OCI-LY7 (cell line): ENCODE measurements around the gene MTHFD1L. TPM values are rescaled to one million over a fixed set of nuclear protein-coding genes. Genes with fewer than 3 reads are reported as not detected.
A peak's percentile ranks its signal among the peaks of the same experiment; 100 is the strongest.

Source experiments
- BruUV-seq: library from RNA; stranded (reverse); fragments of 400-500 nt; replicated peaks from 2 replicates; lab custom pipeline; 2021; lab: Mats Ljungman, UMichigan
- CTCF ChIA-PET: fragments of 300-600 bp; sonication (Branson Sonifier 250); formaldehyde crosslinking; loops from one replicate; lab custom pipeline; 2022; ENCODE audit warnings: antibody characterized with exemption; ENCODE audit not compliant: unreplicated experiment; lab: Charles Lee
- POLR2A ChIA-PET: fragments of 300-600 bp; sonication (Branson Sonifier 250); formaldehyde crosslinking; loops from one replicate; lab custom pipeline; 2022; ENCODE audit warnings: antibody characterized with exemption; lab: Charles Lee
- DNase-seq: peaks from one replicate; pipeline ENCODE4 v3.0.0-alpha.2; 2015; ENCODE audit warnings: low spot score
- H2AFZ ChIP-seq: fragments of 200-600 bp; sonication (generic), shearing (Covaris generic); 2 replicates; pipeline ENCODE4 v1.6.1; 2014; ENCODE audit warnings: mild to moderate bottlenecking, antibody characterized with exemption, low read length, moderate library complexity
- H3K27ac ChIP-seq: fragments of 200-600 bp; sonication (generic); 2 replicates; pipeline ENCODE4 v1.5.1; 2014; ENCODE audit warnings: mixed run types, low read depth, mild to moderate bottlenecking, moderate library complexity, low read length, inconsistent platforms; ENCODE audit not compliant: poor library complexity, severe bottlenecking
- H3K36me3 ChIP-seq: fragments of 200-600 bp; sonication (generic); 2 replicates; pipeline ENCODE4 v1.6.1; 2014; ENCODE audit warnings: mild to moderate bottlenecking, antibody characterized with exemption, low read length, moderate library complexity, mixed read lengths; ENCODE audit not compliant: insufficient read depth
- H3K4me1 ChIP-seq: fragments of 200-600 bp; sonication (generic); 2 replicates; pipeline ENCODE4 v1.5.1; 2014; ENCODE audit warnings: mild to moderate bottlenecking, low read length; ENCODE audit not compliant: insufficient read depth, poor library complexity, severe bottlenecking
- H3K4me2 ChIP-seq: fragments of 200-600 bp; sonication (generic); 2 replicates; pipeline ENCODE4 v1.6.1; 2014; ENCODE audit warnings: mild to moderate bottlenecking, low read length
- H3K4me3 ChIP-seq: fragments of 200-600 bp; sonication (generic); 2 replicates; pipeline ENCODE4 v1.5.1; 2014; ENCODE audit warnings: mild to moderate bottlenecking, low read depth, low read length; ENCODE audit not compliant: poor library complexity, severe bottlenecking
- H3K79me2 ChIP-seq: fragments of 200-600 bp; sonication (generic); 2 replicates; pipeline ENCODE4 v1.6.1; 2016; ENCODE audit warnings: low read depth, mild to moderate bottlenecking, low read length, moderate library complexity, mixed read lengths; ENCODE audit not compliant: insufficient read depth
- H3K9me2 ChIP-seq: fragments of 200-600 bp; sonication (generic); 2 replicates; pipeline ENCODE4 v1.6.1; 2016; ENCODE audit warnings: mild to moderate bottlenecking, low read length, mixed read lengths; ENCODE audit not compliant: insufficient read depth
- H3K9me3 ChIP-seq: fragments of 200-600 bp; sonication (generic); 2 replicates; pipeline ENCODE4 v1.6.1; 2014; ENCODE audit warnings: mild to moderate bottlenecking, mixed run types, low read length, mixed read lengths
- H4K20me1 ChIP-seq: fragments of 200-600 bp; sonication (generic); 2 replicates; pipeline ENCODE4 v1.6.1; 2014; ENCODE audit warnings: mild to moderate bottlenecking, antibody characterized with exemption, low read length, moderate library complexity, mixed read lengths; ENCODE audit not compliant: insufficient read depth
- CTCF ChIP-seq: fragments of 200-600 bp; sonication (generic); conservative IDR thresholded peaks from 2 replicates; pipeline ENCODE4 v1.5.1; 2014; ENCODE audit warnings: mild to moderate bottlenecking, antibody characterized with exemption, low read length, moderate library complexity, mixed read lengths
- EZH2phosphoT487 ChIP-seq: fragments of 200-600 bp; sonication (generic); IDR thresholded peaks from 2 replicates; pipeline ENCODE4 v1.6.1; 2018; ENCODE audit warnings: low read depth, borderline replicate concordance, mild to moderate bottlenecking, mixed run types, antibody characterized with exemption, low read length, moderate library complexity, mixed read lengths
- intact Hi-C: fragments of 100-400 bp; cut with micrococcal nuclease; formaldehyde crosslinking; loops from one replicate; pipeline ENCODE4 v1.10.0; 2022; ENCODE audit not compliant: unreplicated experiment
- total RNA-seq, 2 experiments: library from RNA; depleted of rRNA in 1 of 2; stranded (reverse); fragments of >200 nt in 1 of 2; shearing (Covaris generic) in 1 of 2; gene quantifications; 2 replicates each; pipeline ENCODE4 v1.2.3, GENCODE V29; 2014 to 2022

MTHFD1L gene
- total RNA-seq, 2 experiments from 2014 or later: 68.4 to 144 TPM

GRCh38 chr6:150863213-150863928 lies 2.1 kb upstream of the MTHFD1L start:
- no TSS peak for BruUV-seq

DNA sequence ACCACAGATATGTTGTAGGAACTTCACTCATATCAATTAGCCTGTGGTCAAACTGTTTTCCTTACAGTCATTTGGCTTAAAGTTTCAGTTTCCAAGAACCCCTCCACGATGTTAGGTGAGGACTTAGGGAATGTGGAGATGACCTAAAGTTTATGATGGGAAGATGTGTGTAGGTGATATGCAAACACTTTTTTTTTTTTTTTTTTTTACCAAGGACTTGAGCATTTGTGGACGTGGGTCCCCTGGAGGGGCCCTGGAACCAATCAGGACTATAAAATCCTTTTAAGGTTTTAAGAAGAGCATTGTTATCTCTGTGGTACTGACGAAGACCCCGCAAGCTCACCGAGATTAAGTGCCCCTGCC lies 478 bp upstream of the MTHFD1L start:
- intact Hi-C loops: loop anchor here (10.0 kb wide), 1 partner anchor 260 kb away; no protein-coding TSS in a partner anchor
- TF ChIP-seq CTCF: no peak
- no peak for TF ChIP-seq EZH2phosphoT487
- Histone ChIP-seq H3K4me2 (peak overlapping the region; percentile 87), H3K9me2 (no peaks in the 10 kb centered on the region), H4K20me1 (peaks cover 8% of the 10 kb centered on the region; the same call in 1 of the 2 replicates), H3K79me2 (peaks cover 38% of the 10 kb centered on the region), H3K36me3 (peaks cover 27% of the 10 kb centered on the region), H3K27ac (peak overlapping the region; percentile 61), H2AFZ (peak overlapping the region; percentile 78), H3K9me3 (no peaks in the 10 kb centered on the region), H3K4me3 (peak overlapping the region; percentile 96), H3K4me1 (peaks cover 14% of the 10 kb centered on the region)
- no peak for DNase-seq
- ChIA-PET CTCF (interaction anchor here (0.5 to 0.7 kb wide), 3 partner anchors 17 to 810 kb away, joined by 3 read pairs; no protein-coding TSS in a partner anchor), POLR2A (interaction anchor here (0.7 to 1.1 kb wide), 8 partner anchors 9 to 1321 kb away, joined by 3 to 12 read pairs (median 5); no protein-coding TSS in a partner anchor)
- BruUV-seq: no TSS peak

More at GRCh38 chr6:150863213-150863928, 2.1 kb upstream of the MTHFD1L start:
- TF ChIP-seq EZH2phosphoT487: no peak
- TF ChIP-seq CTCF: no peak
- POLR2A ChIA-PET: interaction anchor here (0.6 to 1.0 kb wide), 5 partner anchors 11 to 1752 kb away, joined by 3 to 5 read pairs (median 3); no protein-coding TSS in a partner anchor
- Histone ChIP-seq H3K9me2 (no peaks in the 10 kb centered on the region), H3K36me3 (peaks cover 12% of the 10 kb centered on the region), H4K20me1 (peaks cover 7% of the 10 kb centered on the region; the same call in 1 of the 2 replicates), H3K27ac (no peak overlapping the region), H3K4me1 (peaks cover 14% of the 10 kb centered on the region), H3K4me3 (no peak overlapping the region), H3K79me2 (peaks cover 22% of the 10 kb centered on the region), H2AFZ (no peak overlapping the region), H3K4me2 (no peak overlapping the region), H3K9me3 (no peaks in the 10 kb centered on the region)
- intact Hi-C loops: loop anchor here (10.0 kb wide), 1 partner anchor 259 kb away; no protein-coding TSS in a partner anchor
- CTCF ChIA-PET: no interaction called here
- no peak for DNase-seq
